SK-MEL-5 (cell line): ENCODE measurements around the gene DHX58. TPM values are rescaled to one million over a fixed set of nuclear protein-coding genes. Genes with fewer than 3 reads are reported as not detected.
"Not testable (repeated sequence)": the region's sequence is repeated elsewhere in the genome, so short reads cannot be mapped to it uniquely, and the experiment has no call there.

ENCODE experiments used
- DNase-seq: peaks from one replicate; pipeline ENCODE4 v3.0.0-alpha.2; 2016; ENCODE audit warnings: low read depth, low spot score
- in situ Hi-C: cut with HindIII; loops from 2 replicates; pipeline ENCODE4 v1.10.0; 2016; ENCODE audit warnings: low sequenced_read_pairs, high pct_unique_total_duplicates, low pct_unique_long_range_greater_than_20kb
- polyA plus RNA-seq, 2 experiments: library from polyadenylated mRNA; depleted of rRNA; stranded (reverse); fragments of >200 nt; gene quantifications; 2 replicates each; pipeline ENCODE4 v1.2.3, GENCODE V29; 2015
- total RNA-seq: library from RNA; depleted of rRNA; stranded (reverse); fragments of >200 nt; shearing (Covaris generic); gene quantifications from 2 replicates; pipeline ENCODE4 v1.2.3, GENCODE V29; 2014; rRNA removed

The DHX58 gene
- 5.8 and 7.0 TPM in 2 replicates for total RNA-seq
- polyA plus RNA-seq (2015; cell fraction: cytosol; rRNA removed) = 4.9 and 7.4 TPM in 2 replicates
- 59.2 and 63.9 TPM in 2 replicates for polyA plus RNA-seq (2015; cell fraction: nucleus; rRNA removed)

- peak; percentile 83 for DNase-seq
- in situ Hi-C loops = no loop called here
Observed at GRCh38 chr17:42112552-42113176, at the start of gene DHX58. Gene DHX58 (minus strand): TSS chr17:42112714. CDS start chr17:42111892, 822 bp downstream.

- DNase-seq = no peak
- in situ Hi-C loops = no loop called here
Observed at GRCh38 chr17:42160531-42160910, 48.0 kb upstream of the DHX58 start.

GRCh38 chr17:42159796-42160530, 47.4 kb upstream of the DHX58 start:
- in situ Hi-C loops = no loop called here
- no peak for DNase-seq

- in situ Hi-C loops = no loop called here
- DNase-seq = peak; percentile 87
Observed at GRCh38 chr17:42155614-42156045, 43.1 kb upstream of the DHX58 start.

GRCh38 chr17:42153919-42154742, 41.6 kb upstream of the DHX58 start:
- DNase-seq = peak; percentile 61
- in situ Hi-C loops = no loop called here

- in situ Hi-C loops = no loop called here
- no peak for DNase-seq
Observed at GRCh38 chr17:42146911-42147607, 34.5 kb upstream of the DHX58 start.

GRCh38 chr17:42143138-42143537, 30.6 kb upstream of the DHX58 start:
- DNase-seq, in situ Hi-C loops: not testable (repeated sequence)

GRCh38 chr17:42142371-42142896, 29.9 kb upstream of the DHX58 start:
- DNase-seq = no peak

GRCh38 chr17:42141382-42141781, 28.9 kb upstream of the DHX58 start:
- DNase-seq = no peak
- in situ Hi-C loops = no loop called here

More at GRCh38 chr17:42142371-42142896, 29.9 kb upstream of the DHX58 start:
- in situ Hi-C loops = no loop called here

GRCh38 chr17:42140690-42141089, 28.2 kb upstream of the DHX58 start:
- DNase-seq, in situ Hi-C loops: not testable (repeated sequence)

- DNase-seq = no peak
- in situ Hi-C loops = no loop called here
Observed at GRCh38 chr17:42138749-42139492, 26.4 kb upstream of the DHX58 start.

GRCh38 chr17:42136654-42137051, 24.1 kb upstream of the DHX58 start:
- DNase-seq = no peak
- in situ Hi-C loops = no loop called here

- DNase-seq = no peak
- in situ Hi-C loops = no loop called here
Observed at GRCh38 chr17:42135664-42136653, 23.4 kb upstream of the DHX58 start.

GRCh38 chr17:42135151-42135550, 22.6 kb upstream of the DHX58 start:
- DNase-seq = no peak
- in situ Hi-C loops = no loop called here

- in situ Hi-C loops = no loop called here
- no peak for DNase-seq
Observed at GRCh38 chr17:42133461-42134041, 21.0 kb upstream of the DHX58 start.
